H9 (cell line): ENCODE results near the gene KDM2B. TPM values are rescaled to one million over a fixed set of nuclear protein-coding genes. Genes with fewer than 3 reads are reported as not detected.

Experiments
- DNase-seq: peaks from one replicate; pipeline ENCODE4 v3.0.0-alpha.2; 2017
- H2AFZ ChIP-seq: one replicate; pipeline ENCODE4 v1.6.1; 2013; ENCODE audit warnings: mild to moderate bottlenecking, low read length, control low read depth, moderate library complexity
- H2AK5ac ChIP-seq: 2 replicates; pipeline ENCODE4 v1.6.1; 2013; ENCODE audit warnings: low read length, control low read depth, mixed read lengths; ENCODE audit not compliant: insufficient read length
- H2BK120ac ChIP-seq: one replicate; pipeline ENCODE4 v1.6.1; 2013; ENCODE audit warnings: low read depth, mild to moderate bottlenecking, low read length, control low read depth, inconsistent platforms; ENCODE audit not compliant: poor library complexity, severe bottlenecking
- H2BK12ac ChIP-seq: 2 replicates; pipeline ENCODE4 v1.6.1; 2013; ENCODE audit warnings: low read length, control low read depth, mixed read lengths, low read depth; ENCODE audit not compliant: insufficient read length
- H2BK15ac ChIP-seq: 2 replicates; pipeline ENCODE4 v1.6.1; 2013; ENCODE audit warnings: low read depth, low read length, control low read depth
- H2BK20ac ChIP-seq: one replicate; pipeline ENCODE4 v1.6.1; 2013; ENCODE audit warnings: low read depth, mild to moderate bottlenecking, low read length, control low read depth, inconsistent platforms; ENCODE audit not compliant: poor library complexity, severe bottlenecking
- H2BK5ac ChIP-seq: 2 replicates; pipeline ENCODE4 v1.6.1; 2013; ENCODE audit warnings: low read length, control low read depth, mixed read lengths; ENCODE audit not compliant: insufficient read length
- H3K14ac ChIP-seq: 2 replicates; pipeline ENCODE4 v1.6.1; 2013; ENCODE audit warnings: low read length, control low read depth; ENCODE audit not compliant: insufficient read depth
- H3K18ac ChIP-seq: 2 replicates; pipeline ENCODE4 v1.6.1; 2013; ENCODE audit warnings: low read depth, mild to moderate bottlenecking, mixed read lengths, low read length, control low read depth; ENCODE audit not compliant: insufficient read length
- H3K23ac ChIP-seq: 2 replicates; pipeline ENCODE4 v1.6.1; 2013; ENCODE audit warnings: low read length, control low read depth, mixed read lengths, low read depth; ENCODE audit not compliant: insufficient read length
- H3K23me2 ChIP-seq: 2 replicates; pipeline ENCODE4 v1.6.1; 2013; ENCODE audit warnings: low read depth, mild to moderate bottlenecking, mixed read lengths, low read length, control low read depth; ENCODE audit not compliant: insufficient read length, poor library complexity, severe bottlenecking
- H3K27ac ChIP-seq: 2 replicates; pipeline ENCODE4 v1.5.1; 2013; ENCODE audit warnings: low read length, control low read depth, mixed read lengths, low read depth; ENCODE audit not compliant: insufficient read length
- H3K27me3 ChIP-seq: 2 replicates; pipeline ENCODE4 v1.6.1; 2013; ENCODE audit warnings: low read length, control low read depth, inconsistent platforms; ENCODE audit not compliant: insufficient read depth
- H3K4ac ChIP-seq: 2 replicates; pipeline ENCODE4 v1.6.1; 2013; ENCODE audit warnings: low read depth, mild to moderate bottlenecking, control low read depth, inconsistent platforms, low read length, moderate library complexity
- H3K4me1 ChIP-seq: 2 replicates; pipeline ENCODE4 v1.6.1; 2013; ENCODE audit warnings: low read length, control low read depth, inconsistent platforms; ENCODE audit not compliant: insufficient read depth
- H3K4me2 ChIP-seq: 2 replicates; pipeline ENCODE4 v1.6.1; 2013; ENCODE audit warnings: low read length, control low read depth, mixed read lengths; ENCODE audit not compliant: insufficient read length, insufficient read depth
- H3K56ac ChIP-seq: 2 replicates; pipeline ENCODE4 v1.6.1; 2013; ENCODE audit warnings: low read depth, mild to moderate bottlenecking, mixed read lengths, low read length, control low read depth; ENCODE audit not compliant: insufficient read length
- H3K79me1 ChIP-seq: 2 replicates; pipeline ENCODE4 v1.6.1; 2013; ENCODE audit warnings: low read depth, mild to moderate bottlenecking, moderate library complexity, low read length, control low read depth, inconsistent platforms; ENCODE audit not compliant: insufficient read depth, poor library complexity, severe bottlenecking
- H3K79me2 ChIP-seq: 2 replicates; pipeline ENCODE4 v1.6.1; 2013; ENCODE audit warnings: low read length, control low read depth, inconsistent platforms; ENCODE audit not compliant: insufficient read depth
- H3K9ac ChIP-seq: 2 replicates; pipeline ENCODE4 v1.6.1; 2013; ENCODE audit warnings: low read length, control low read depth, mixed read lengths; ENCODE audit not compliant: insufficient read length; ENCODE audit errors: extremely low read depth
- H3K9me3 ChIP-seq: one replicate; pipeline ENCODE4 v1.6.1; 2013; ENCODE audit warnings: low read depth, low read length, inconsistent platforms; ENCODE audit not compliant: control insufficient read depth
- H3T11ph ChIP-seq: one replicate; pipeline ENCODE4 v1.6.1; 2013; ENCODE audit warnings: mild to moderate bottlenecking, low read length, control low read depth, inconsistent platforms
- H4K20me1 ChIP-seq: one replicate; pipeline ENCODE4 v1.6.1; 2013; ENCODE audit not compliant: control insufficient read depth, insufficient read length, insufficient read depth
- H4K5ac ChIP-seq: 2 replicates; pipeline ENCODE4 v1.6.1; 2013; ENCODE audit warnings: low read depth, mild to moderate bottlenecking, mixed read lengths, low read length, control low read depth; ENCODE audit not compliant: insufficient read length
- H4K8ac ChIP-seq: replicated peaks from 2 replicates; pipeline ENCODE4 v1.6.1; 2013; ENCODE audit warnings: low read length, control low read depth, mixed read lengths, low read depth; ENCODE audit not compliant: insufficient read length
- H4K91ac ChIP-seq: 2 replicates; pipeline ENCODE4 v1.6.1; 2013; ENCODE audit warnings: low read depth, mild to moderate bottlenecking, moderate library complexity, mixed read lengths, low read length, control low read depth; ENCODE audit not compliant: insufficient read length
- H3K27ac Mint-ChIP-seq, 3 experiments: 2 replicates in 2 of 3; 3 replicates in 1 of 3; pipeline ENCODE4 v1.8.0; 2020 to 2021; ENCODE audit warnings: mixed read lengths in 3 of 3, mild to moderate bottlenecking in 1 of 3, moderate library complexity in 1 of 3
- H3K27me3 Mint-ChIP-seq: 2 replicates; pipeline ENCODE4 v1.8.0; 2021; ENCODE audit warnings: low read depth, mild to moderate bottlenecking, moderate library complexity, mixed read lengths
- H3K36me3 Mint-ChIP-seq, 3 experiments: 2 replicates in 2 of 3; 3 replicates in 1 of 3; pipeline ENCODE4 v1.8.0; 2020 to 2021; ENCODE audit warnings: low read depth in 3 of 3, mixed read lengths in 3 of 3; ENCODE audit not compliant: insufficient read depth in 1 of 3
- H3K4me1 Mint-ChIP-seq, 2 experiments: 2 replicates each; pipeline ENCODE4 v1.8.0; 2020; ENCODE audit warnings: mixed read lengths in 2 of 2
- H3K4me3 Mint-ChIP-seq, 2 experiments: 2 replicates in 1 of 2; 3 replicates in 1 of 2; pipeline ENCODE4 v1.8.0; 2020 to 2021; ENCODE audit warnings: mild to moderate bottlenecking in 2 of 2, mixed read lengths in 2 of 2, moderate library complexity in 1 of 2
- H3K9me3 Mint-ChIP-seq, 2 experiments: 2 replicates in 1 of 2; 3 replicates in 1 of 2; pipeline ENCODE4 v1.8.0; 2020; ENCODE audit warnings: mild to moderate bottlenecking in 2 of 2, mixed read lengths in 2 of 2, moderate library complexity in 1 of 2
- CTCF ChIP-seq: fragments of 200-600 bp; sonication (generic); conservative IDR thresholded peaks from 3 replicates; pipeline ENCODE4 v1.8.0; 2021; ENCODE audit warnings: antibody characterized with exemption, mild to moderate bottlenecking
- whole genome bisulfite sequencing: extraction: QIAGEN DNeasy Blood & Tissue Kit; methylation state at CpG from one replicate; pipeline ENCODE4 v1.1.7; 2013; ENCODE audit warnings: missing lambda C conversion rate, low lambda C conversion rate, mixed read lengths; ENCODE audit not compliant: insufficient read length; ENCODE audit errors: extremely low coverage; 5-methylcytosine and 5-hydroxymethylcytosine counted together
- total RNA-seq: library from RNA; stranded (reverse); gene quantifications from 2 replicates; pipeline ENCODE4 v1.2.1, GENCODE V29; 2021

Gene KDM2B
- total RNA-seq, 1 experiment from 2014 or later, result 143 TPM

- Mint-ChIP-seq H3K27ac (peak overlapping the region in 1 of 3 experiments; percentile 85; a peak in 2 of 7 replicates), H3K4me1 (peaks cover 11 to 19% of the 10 kb centered on the region in 2 experiments), H3K36me3 (peaks cover 6 to 39% (median 25%) of the 10 kb centered on the region in 3 experiments; a peak in 6 of 7 replicates), H3K9me3 (no peaks in the 10 kb centered on the region), H3K4me3 (peak overlapping the region in 1 of 2 experiments; percentile 50; a peak in 2 of 5 replicates), H3K27me3 (no peaks in the 10 kb centered on the region; the same call in 1 of the 2 replicates)
- H3K27me3 ChIP-seq, result no peaks in the 10 kb centered on the region
- no peak overlapping the region for H4K8ac ChIP-seq
- H3K23me2 ChIP-seq, result no peaks in the 10 kb centered on the region
- H3K4ac ChIP-seq, result no peak overlapping the region
- no peak overlapping the region for H3K27ac ChIP-seq
- WGBS, result no CpG with 5 or more reads among the region's 18 CpGs
- DNase-seq, result peak; percentile 64
- no peak overlapping the region for H2BK15ac ChIP-seq
- no peak for TF ChIP-seq CTCF
- H2BK20ac ChIP-seq, result no peak overlapping the region
- H4K20me1 ChIP-seq, result no peaks in the 10 kb centered on the region
- no peaks in the 10 kb centered on the region for H3K4me1 ChIP-seq
- no peaks in the 10 kb centered on the region for H3K9me3 ChIP-seq
- no peak overlapping the region for H3K23ac ChIP-seq
- H3K9ac ChIP-seq, result no peak overlapping the region
- H4K91ac ChIP-seq, result no peak overlapping the region
- no peak overlapping the region for H3K56ac ChIP-seq
- peaks cover 12% of the 10 kb centered on the region for H3K79me1 ChIP-seq
- no peak overlapping the region for H3K14ac ChIP-seq
- no peak overlapping the region for H2BK120ac ChIP-seq
- H4K5ac ChIP-seq, result no peak overlapping the region
- H2AK5ac ChIP-seq, result no peak overlapping the region
- H3K79me2 ChIP-seq, result peaks cover 5% of the 10 kb centered on the region; the same call in 1 of the 2 replicates
- no peak overlapping the region for H2BK5ac ChIP-seq
- H3K4me2 ChIP-seq, result no peak overlapping the region
- no peak overlapping the region for H3K18ac ChIP-seq
- H2AFZ ChIP-seq, result no peak overlapping the region
- no peak overlapping the region for H2BK12ac ChIP-seq
- no peak overlapping the region for H3T11ph ChIP-seq
These were observed 127.2 kb downstream of the KDM2B start for GRCh38 chr12:121453629-121454028.
